GOT3 (cell line): ENCODE results near the gene RASGRP1.

Source experiments
- DNase-seq: peaks from one replicate; lab custom pipeline; 2025; ENCODE audit warnings: mixed read lengths; lab: John Stamatoyannopoulos, UW

Gene RASGRP1

DNA sequence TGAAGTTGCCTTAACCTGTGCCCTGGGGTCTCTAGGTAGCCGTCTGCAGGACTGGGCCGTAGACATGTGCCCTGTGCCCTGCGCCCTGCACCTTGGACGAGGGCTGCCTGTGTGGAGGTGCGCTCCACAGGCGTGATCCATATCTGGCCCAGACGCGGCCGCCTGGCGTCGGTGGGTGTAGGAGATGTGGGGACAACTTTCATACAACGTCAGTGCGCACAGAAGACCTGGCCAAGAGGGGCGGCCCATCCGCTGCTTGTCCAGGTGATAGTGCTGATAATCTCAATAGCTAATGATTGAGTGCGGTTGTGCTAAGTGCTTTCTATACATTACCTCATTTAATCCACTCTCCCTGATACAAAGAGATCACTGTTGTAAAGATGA is 665 bp upstream of the RASGRP1 start:
- no peak for DNase-seq

DNA sequence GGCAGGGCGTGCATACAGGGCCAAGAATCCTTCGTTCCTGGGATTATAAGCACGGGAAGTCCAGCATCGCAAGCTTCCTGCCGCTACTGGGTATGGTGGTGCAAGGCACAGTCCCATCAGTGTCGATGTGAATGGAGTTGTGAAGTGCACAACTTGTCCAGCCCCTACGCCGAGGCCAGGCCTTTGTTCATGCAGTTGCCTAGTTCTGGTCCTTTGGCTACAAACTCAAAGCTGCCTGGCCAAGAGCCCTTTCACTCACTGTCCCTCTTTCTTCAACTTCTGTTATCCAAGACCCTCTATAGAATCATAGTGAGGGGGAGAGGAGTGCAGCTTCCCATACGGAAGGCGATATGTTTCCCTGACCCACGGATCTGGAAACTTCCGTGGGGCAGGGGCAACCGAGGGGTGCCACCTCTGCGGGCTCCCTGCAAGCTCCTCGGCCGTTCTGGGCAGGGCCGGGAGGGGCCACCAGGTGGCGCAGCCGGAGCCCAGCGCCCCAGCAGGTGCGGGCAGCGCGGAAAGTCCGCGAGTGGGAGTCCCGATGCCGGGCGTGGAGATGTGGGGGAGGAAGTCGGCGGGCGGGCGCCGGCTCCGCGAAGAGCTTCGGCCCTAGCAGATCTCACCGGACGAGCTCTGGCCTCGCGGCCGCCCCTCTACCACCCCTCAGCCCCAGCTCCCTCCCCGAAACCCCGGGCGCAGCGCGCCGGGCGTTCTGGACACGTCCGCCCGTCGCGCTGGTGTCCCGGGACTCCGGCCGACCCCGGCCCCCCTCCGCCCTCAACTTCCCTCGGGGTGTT is 693 bp downstream of the RASGRP1 start:
- peak; percentile 21 for DNase-seq

DNA sequence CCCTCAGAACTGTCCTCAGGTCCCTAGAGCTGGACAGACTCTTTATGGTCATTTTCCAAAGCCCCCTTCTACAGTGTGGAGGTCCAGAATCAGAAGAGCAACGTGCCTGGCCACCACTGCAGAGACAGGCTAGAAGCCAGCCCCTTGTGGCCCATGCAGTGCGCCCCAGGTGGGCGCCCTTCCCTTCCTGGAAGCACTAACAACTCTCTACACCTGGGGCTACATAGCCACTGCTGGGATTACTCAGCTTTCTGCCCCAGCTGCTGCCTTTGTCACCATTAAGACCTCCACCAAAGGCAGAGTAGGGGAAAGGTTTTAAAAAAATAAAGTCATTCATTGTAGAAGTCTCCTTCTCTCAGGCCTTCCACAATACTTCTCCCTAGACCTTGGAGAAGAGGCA is 2.3 kb downstream of the RASGRP1 start:
- no peak for DNase-seq

DNA sequence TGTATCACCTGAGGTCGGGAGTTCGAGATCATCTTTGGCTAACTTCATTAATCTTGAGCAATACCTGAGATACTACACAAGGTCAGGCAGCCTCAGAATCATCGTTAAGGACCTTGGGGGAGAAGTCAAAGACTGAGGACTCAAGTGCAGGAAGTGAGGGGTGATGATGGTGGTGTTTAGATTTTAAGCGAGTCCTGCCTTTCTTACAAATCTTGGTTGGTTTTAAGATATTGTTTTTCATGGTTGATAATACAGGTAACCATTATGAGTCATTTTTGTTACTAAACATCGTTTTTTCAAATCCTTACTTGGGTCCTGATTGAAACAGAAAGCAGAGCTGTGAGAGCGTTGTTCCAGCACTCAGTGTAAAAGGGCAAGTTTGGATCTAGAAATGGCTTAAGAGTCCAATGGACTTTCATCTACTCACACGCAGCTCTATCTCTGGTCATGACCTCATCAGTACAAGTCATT is 4.1 kb downstream of the RASGRP1 start:
- DNase-seq = no peak

DNA sequence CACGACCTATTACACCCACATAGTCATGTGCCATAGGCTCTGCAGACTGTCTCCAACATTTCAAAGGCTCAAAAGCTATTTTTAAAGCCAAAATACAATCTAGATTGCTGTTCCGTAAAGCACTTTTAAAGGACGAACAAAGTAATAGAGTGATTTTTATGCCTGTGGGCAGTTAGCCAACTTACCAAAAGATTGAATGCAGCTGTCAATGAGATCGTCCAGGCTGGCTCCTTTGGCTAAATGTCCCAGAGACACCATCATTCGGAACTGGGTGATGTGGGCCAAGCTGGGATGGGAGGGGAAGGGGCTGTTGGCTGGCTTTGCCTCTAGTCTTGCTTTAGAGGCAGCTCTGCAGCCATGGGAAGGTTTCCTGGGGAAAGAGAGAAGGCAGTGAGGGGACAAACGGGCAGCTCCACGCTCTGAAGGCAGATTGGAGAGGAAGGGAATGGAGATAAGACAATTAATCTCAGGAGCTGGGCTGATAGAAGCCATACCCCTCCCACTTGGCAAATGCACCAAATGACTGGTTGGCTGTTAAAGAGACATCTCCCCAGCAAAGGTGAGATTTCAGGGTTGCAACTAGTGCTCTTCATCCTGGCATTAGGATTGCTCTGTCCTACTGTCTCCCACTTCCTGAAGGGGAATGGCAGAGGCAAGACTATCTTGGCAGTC is 4.8 kb downstream of the RASGRP1 start:
- DNase-seq = no peak

DNA sequence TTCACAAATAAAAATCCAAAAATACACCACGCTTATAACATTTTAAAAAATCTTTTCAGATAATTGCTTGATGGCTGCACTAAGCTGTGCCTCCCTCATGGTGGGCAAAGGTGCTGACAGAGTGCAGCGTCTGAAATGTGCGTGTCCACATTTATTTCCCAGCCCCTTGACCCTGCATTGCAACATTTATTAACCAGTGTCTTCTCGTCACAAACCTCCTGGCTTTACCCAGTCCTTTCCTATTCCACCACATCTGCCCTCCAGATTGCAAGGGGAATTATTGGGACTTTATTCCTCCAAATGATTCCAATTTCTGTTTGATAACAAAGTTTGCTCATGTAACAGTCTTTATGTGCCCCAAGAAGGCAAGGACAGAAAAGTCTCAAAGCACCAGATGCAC is 5.5 kb downstream of the RASGRP1 start:
- DNase-seq = no peak

DNA sequence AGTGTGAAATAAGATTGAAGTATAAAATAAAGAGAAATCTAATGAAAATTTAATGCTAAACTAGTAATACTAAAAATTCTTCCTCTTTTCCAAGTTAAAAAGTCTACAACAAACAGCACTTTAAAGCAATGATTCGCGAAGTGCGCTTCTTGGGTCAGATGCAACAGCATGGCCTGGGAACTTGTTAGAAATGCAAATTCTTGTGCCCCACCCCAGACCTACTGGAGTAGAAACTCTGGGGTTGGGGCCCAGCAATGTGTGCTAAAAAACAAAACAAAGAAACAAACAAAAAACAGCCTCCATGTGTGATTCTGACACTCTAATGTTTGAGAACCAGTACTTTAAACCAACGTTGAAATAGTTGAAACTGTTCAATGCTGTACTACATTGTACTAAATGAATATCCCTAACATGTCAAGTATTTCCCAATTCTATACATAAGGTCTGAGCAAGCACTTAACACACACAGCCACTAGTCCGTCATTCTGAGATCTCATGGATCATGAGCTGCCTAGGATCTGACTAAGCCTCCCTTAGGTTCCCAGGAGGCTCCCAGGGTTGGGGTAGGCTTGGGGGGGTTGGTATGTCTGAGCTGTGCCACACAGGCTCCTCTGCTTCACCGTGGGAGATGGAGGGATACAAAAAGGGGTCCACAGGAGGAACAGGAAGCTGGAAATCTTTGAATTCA is 6.1 kb downstream of the RASGRP1 start:
- DNase-seq = no peak

DNA sequence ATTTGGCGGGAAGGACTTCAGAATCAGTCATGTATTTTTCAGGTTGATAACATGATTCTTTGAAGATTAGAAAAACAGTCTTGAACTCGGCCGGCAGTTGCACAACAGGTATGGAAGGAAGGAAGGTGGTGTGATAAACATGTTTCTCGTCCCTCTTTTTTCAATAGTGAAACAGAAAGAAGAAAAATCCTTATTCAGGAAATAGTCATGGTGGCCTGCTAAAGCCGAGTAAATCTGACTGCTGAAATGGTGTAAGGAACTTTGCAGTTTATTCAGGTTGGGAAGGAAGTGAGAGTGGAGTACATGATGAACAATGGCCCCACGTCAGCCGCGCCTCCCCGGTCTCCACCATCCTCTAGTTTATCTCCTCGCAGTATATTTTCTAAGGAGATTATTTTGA is 6.7 kb downstream of the RASGRP1 start:
- no peak for DNase-seq

DNA sequence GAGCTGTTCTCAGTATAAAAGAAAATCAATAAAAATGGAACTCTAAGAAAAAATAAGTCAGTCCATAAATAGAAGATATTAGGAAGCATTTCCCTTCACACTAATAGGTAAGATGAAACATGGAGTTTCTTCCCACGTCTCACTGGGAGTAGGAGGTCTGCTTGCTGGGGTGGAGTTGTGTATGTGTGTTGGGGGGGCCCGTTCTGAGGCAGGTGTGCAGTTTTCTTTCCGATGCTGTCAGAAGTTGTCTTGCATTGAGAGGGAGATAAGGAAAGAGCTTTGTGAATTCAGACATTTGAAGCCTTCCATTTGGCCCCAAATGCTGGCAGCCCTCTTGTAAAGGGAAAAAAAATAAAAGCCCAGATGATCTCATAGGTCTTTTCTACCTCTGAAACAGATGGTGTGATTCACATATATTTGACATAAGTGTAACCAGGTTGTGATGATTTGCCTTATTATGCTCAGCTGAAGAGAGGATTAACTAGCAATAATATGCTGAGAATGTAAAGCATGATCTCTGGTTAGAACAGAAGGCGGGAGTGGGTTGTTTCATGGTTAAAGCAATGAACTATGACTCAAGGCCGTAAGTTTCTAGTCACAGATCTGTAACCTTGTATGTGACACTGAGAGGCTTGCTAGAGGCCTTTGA is 8.8 kb downstream of the RASGRP1 start:
- no peak for DNase-seq

DNA sequence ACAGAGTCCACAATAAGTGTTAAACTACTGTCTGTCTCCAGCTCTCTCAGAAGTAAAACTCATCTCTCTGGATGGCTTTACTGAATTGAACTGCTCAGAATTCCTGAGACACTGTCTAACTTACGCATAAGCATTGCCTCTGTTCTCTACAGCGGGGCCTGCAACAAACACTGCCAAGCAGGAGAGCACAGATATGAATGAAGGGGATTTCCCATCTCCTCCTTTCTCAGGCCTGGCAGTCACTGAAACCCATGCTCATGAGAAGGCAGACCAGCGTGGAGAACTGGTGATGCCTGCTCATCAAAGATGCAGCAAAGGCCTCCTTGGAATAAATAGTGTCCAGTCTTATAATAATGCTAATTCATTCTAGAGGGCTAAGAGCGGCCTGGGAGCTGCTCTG is 10.3 kb downstream of the RASGRP1 start:
- no peak for DNase-seq

DNA sequence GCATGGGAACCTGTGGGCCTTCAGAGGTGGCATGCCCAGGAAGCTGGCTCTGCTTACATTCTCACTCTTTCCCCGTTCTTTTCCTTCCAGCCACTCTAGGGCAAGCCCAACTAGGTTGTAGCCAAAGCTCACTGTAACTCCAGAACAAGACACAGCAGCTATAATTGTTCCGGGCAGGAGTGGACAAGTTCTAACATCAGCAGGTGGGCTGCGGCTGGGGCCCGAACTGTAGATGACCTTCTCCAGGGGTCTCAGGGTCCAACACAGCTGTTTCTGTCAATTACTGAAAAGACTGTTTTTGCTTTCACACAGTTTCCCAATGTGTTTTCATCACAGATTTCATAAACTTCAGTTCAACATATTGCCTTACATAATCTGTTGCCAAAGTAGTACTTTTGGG is 11.5 kb downstream of the RASGRP1 start:
- DNase-seq = no peak

DNA sequence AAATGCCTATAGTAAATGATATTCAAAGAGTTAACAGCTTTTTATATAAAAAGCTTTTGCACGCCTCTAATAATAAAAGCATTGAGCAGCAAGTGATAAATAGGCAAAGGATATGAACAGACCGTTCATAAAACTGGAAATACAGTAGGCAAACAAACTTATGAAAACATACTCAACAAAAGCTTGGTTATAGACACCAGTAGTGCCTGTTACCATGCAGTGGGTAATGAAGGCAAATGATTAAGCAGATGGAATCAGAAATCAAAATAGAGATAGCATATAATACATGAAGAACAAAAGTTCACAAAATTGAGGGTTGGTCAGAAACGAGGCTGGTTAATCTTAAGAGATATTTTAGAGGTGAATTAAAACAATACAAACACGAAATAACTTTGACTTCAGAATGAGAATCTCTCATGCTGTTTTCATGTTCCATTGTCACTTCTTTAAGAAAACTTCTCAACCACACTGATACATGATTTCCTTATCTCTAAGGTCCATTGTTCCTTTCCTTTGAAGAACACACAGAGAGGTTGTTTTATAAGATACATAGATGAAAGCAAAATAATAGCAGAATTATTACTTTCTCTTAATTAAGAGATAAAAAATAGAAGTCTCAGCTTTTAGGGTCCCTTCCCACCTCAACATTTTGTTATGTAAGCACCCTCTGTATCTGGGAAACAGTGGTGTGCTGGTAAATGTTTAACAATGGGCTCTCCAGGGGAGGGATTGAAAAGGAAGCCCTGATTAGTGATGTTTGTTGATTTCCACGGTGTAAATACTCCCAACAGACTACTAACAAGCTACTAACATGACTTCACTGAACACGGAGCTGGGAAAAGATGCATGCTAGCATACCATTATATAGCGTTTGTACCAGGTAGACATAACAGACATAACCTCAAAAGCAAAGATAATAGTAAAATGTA is 12.6 kb downstream of the RASGRP1 start:
- DNase-seq = no peak

DNA sequence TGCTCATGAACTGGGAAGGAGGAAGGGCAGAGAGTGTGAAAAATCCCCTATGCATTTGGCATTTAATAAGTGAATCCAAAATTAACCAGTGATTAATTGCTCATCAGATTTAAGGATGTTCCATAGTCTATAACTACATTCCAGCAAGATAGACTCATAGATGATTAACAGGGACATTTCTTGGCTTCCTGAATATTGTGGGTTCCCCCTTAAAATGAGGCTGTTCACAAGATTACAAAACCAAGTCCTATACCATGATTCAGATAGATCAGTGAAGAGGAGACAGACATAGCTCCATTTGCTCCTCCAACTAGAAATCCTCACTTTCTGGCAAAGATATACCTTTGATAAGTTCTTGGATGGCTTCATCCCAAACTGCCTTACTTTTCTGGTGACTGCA is 15.4 kb downstream of the RASGRP1 start:
- no peak for DNase-seq

DNA sequence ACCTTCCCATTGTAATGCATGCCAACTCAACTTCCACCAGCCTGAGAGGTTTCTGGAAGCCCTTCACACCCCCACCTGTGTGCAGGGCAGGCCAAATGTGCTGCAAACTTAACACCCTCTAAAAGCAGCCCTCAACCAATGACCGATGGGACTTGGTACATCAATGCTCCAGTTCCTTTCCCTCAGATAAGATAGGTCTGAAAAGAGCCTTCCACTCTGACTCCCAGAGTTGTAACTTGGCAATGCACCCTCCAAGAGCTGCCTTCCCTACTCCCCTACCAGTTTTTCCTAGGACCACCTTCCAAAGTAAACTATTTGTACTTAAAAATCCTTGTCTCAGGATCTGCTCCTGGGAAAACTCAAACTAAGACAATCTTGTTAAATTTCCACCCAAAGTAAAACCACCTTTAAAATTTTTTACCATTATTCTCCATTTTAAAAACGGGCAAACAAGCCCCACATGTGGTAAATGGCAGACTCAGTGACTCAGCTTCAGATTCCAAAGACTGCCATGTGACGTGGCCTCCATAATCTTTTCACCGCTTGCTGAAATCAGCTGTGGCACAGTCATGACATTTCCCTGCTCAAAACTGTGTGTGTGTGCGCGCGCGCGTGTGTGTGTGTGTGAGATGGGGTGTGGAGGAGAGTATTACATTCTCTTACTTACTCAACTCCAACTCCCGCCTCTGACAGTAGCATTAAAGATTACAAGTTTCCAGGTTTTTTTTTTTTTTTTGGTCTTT is 17.2 kb downstream of the RASGRP1 start:
- DNase-seq = no peak

DNA sequence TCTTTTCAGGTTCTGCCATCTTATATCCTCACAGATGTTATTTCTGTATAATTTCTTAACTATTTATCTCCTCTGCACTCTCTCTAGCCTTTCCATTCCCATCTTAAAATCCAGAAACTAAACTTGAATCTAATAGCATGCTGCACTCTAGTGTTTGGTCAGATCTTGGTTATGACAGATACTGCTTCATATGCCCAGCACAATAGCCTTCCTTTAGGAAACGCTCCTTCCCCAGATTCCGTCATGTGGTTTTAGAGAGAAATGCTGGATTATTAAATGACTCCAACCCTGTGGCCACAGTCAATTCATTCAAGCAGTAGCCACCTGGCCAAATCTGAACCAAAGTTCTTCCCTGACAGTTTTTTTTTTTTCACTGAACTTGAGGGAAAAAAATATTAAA is 19.4 kb downstream of the RASGRP1 start:
- no peak for DNase-seq

DNA sequence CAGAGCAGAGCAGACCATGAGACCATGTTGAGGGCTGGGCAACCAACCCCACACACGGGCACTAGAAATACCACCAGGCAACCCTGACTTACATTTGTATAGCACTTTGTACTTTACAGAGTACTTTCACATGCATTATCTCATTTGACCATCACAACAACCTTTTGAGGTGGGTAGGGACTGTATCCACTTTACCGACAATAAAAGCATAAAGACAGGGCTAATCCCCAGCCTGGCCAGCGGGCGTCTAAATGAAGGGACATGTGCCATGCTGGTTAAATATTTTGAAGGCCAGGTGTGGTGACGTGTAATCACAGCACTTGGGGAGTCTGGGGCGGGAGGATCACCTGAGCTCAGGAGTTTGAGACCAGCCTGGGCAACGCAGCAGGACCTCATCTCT is 23.6 kb downstream of the RASGRP1 start:
- DNase-seq = no peak

DNA sequence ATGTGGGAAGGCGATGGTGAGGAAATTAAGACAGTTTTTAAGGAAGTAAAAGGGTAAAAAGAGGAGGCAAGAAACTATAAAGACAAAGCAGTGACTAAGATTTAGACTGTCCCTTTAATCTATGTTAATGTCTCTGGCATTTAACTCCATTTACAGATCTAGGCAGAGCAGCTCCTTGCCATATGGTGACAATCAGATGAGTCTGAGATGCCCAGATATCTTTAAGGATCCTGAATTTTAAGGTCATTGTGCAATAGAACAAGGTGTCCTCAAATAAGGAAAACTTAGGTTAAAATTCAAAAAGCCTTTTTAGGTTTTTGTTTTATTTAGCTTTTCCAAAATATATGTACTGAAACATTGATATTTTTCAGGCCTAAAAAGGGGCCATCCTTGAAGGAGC is 24.1 kb downstream of the RASGRP1 start:
- no peak for DNase-seq

DNA sequence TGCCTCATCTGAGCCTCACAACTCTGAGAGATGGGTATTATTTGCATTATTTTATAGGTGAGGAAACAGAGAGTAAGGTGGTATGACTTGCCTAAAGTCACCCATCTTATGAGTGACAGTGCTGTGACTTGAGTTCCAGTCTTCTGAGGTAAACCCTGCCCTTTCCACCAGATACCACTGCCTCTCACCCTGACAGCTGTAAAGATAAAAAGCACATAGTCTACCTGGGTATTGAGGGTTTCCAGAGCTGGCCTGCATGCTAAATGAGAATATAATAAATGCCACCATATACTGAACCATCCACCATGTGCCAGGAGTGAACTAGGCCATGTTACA is 25.6 kb downstream of the RASGRP1 start:
- DNase-seq = no peak

DNA sequence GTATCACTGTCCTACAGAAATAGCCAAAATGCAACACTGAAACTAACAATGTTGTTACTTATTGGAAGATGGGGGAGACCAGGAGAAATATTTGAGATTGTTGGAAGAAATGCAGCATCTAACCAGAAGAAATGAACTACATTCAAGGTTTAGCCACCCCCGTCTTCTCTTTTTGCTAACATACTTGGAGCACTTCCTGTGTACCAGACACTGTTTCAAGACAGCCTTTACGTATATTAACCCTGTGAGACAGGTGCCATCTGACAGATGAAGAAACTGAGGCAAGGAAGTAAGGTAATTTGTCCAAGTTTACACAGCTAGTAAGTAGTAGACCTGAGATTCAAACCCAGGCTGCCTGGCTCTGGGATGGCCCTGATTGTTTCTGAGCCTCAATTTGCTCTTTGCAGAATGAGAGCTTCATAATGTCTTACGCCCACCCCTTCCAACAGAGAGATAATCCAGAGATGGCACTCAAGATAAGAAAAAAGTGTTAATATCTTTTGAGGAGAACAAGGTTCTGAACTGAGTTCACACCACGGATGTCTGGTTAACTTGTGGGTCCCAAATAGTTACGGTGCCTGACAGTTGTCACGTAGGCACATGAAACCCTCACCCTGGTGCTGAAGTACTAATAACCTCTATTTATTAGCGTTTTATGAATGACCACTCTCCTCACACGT is 26.1 kb downstream of the RASGRP1 start:
- no peak for DNase-seq

DNA sequence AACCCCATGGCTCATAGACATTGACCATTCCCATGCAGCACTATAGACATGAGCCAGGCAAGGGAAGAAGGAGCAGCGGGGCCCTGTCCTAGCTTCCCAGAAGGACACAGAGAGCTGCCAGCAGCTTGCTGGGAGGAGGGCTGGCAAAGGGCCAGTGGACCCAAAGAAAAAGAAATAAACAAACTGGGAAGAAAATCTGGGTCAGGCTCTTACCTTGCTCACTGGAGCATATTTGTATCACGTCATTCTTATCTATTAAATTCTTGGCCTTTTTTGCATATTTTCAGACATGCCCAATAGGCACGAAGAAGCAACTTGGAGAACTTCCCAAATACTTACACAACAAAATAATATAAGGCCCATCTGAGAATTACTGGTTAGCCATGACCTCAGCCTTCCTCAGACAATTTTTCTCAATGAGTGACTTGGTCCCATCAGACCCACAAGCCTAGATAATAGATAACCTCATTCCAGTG is 28.4 kb downstream of the RASGRP1 start:
- DNase-seq = no peak
